Common myeloid progenitor, CD34-positive (primary cell): ENCODE results near the gene FNDC7.

ENCODE experiments used
- CTCF ChIA-PET: fragments of 350-600 bp; sonication (Branson Sonifier 250); formaldehyde crosslinking; loops from one replicate; lab custom pipeline; 2021; ENCODE audit warnings: antibody characterized with exemption; lab: Charles Lee
- POLR2A ChIA-PET: fragments of 350-600 bp; sonication (Branson Sonifier 250); formaldehyde crosslinking; loops from one replicate; lab custom pipeline; 2021; ENCODE audit warnings: antibody characterized with exemption; lab: Charles Lee
- DNase-seq, 3 donors: peaks; one replicate each; pipeline versions ENCODE4 v3.0.0 to v3.0.0-alpha.2; 2013
- H3K27ac ChIP-seq, 2 experiments: 1 replicate in 1 of 2; 2 replicates in 1 of 2; pipeline ENCODE4 v1.7.0; 2013; ENCODE audit warnings: inconsistent platforms in 2 of 2, low read length in 2 of 2, mild to moderate bottlenecking in 2 of 2, low read depth in 1 of 2, moderate library complexity in 1 of 2; ENCODE audit not compliant: severe bottlenecking in 2 of 2, insufficient read depth in 1 of 2, poor library complexity in 1 of 2
- H3K27me3 ChIP-seq, 5 experiments: replicated peaks in 2 of 5; 1 replicate in 3 of 5; 2 replicates in 2 of 5; pipeline versions ENCODE4 v1.6.1 to v1.7.0; 2013; ENCODE audit warnings: low read length in 4 of 5, mild to moderate bottlenecking in 2 of 5, moderate library complexity in 2 of 5, inconsistent platforms in 1 of 5; ENCODE audit not compliant: insufficient read depth in 5 of 5, control insufficient read depth in 4 of 5
- H3K36me3 ChIP-seq, 4 experiments: 1 replicate in 2 of 4; 2 replicates in 2 of 4; pipeline versions ENCODE4 v1.6.1 to v1.7.0; 2013; ENCODE audit warnings: low read length in 3 of 4, control low read depth in 1 of 4, mild to moderate bottlenecking in 1 of 4; ENCODE audit not compliant: control insufficient read depth in 4 of 4, insufficient read depth in 4 of 4
- H3K4me1 ChIP-seq, 4 experiments: 1 replicate in 3 of 4; 2 replicates in 1 of 4; pipeline versions ENCODE4 v1.6.1 to v1.7.1; 2013; ENCODE audit warnings: low read length in 3 of 4, mild to moderate bottlenecking in 3 of 4, control low read depth in 1 of 4, inconsistent platforms in 1 of 4, moderate library complexity in 1 of 4; ENCODE audit not compliant: control insufficient read depth in 4 of 4, insufficient read depth in 4 of 4; ENCODE audit errors: control extremely low read depth in 1 of 4
- H3K4me3 ChIP-seq, 7 experiments: 1 replicate in 4 of 7; 2 replicates in 3 of 7; pipeline versions ENCODE4 v1.5.1 to v1.7.0; 2013; ENCODE audit warnings: mild to moderate bottlenecking in 7 of 7, low read length in 6 of 7, moderate library complexity in 6 of 7, inconsistent platforms in 2 of 7, low read depth in 2 of 7, control low read depth in 1 of 7; ENCODE audit not compliant: insufficient read depth in 4 of 7, control insufficient read depth in 1 of 7; ENCODE audit errors: extremely low read depth in 1 of 7
- H3K9me3 ChIP-seq, 5 experiments: 1 replicate in 4 of 5; 2 replicates in 1 of 5; pipeline versions ENCODE4 v1.6.1 to v1.7.1; 2013; ENCODE audit warnings: low read length in 4 of 5, mild to moderate bottlenecking in 2 of 5, inconsistent platforms in 1 of 5, low read depth in 1 of 5, moderate library complexity in 1 of 5; ENCODE audit not compliant: control insufficient read depth in 4 of 5, insufficient read depth in 2 of 5; ENCODE audit errors: control extremely low read depth in 1 of 5
- WGBS: methylation state at CpG from one replicate; pipeline ENCODE4 v1.1.5; 2013; ENCODE audit not compliant: insufficient coverage; 5-methylcytosine and 5-hydroxymethylcytosine counted together

FNDC7 gene

DNA sequence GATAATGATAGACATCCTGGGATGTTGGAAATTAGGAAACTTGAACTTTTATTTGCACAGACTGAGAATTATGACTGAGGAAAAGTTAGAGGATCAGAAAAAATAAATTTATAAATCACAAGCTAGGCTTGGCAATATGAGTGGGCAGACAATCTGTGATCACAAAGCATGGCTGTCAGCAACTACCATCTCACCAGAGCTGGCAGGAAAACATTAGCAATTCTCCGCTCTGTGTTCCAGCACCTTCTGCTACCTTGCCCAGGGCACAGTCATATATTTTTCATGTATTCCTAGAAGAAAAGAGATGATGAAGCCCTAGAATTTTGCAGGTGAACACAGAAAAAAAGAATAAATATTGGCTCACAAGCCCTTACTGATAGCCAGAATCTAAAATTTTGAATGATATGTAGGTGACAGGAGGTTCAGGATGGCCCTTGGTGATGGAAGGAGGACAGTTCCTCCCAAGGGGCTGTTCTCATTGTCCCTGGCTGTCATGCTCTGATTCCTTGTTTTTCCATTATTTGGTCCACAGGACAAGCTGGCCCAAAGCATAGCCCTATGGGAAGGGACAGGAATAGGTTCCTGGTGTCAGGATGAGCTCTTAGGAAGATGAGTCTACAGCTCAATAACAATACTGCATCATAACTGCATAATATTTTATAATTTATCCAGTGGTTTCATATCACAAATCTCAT, 21.6 kb downstream of the FNDC7 start:
- CTCF ChIA-PET, result no interaction called here

GRCh38 chr1:108742253-108742652, 29.5 kb downstream of the FNDC7 start:
- H3K9me3 ChIP-seq, result no peaks in the 10 kb centered on the region
- WGBS, result 98% methylated on average over 4 of the region's 6 CpGs
- H3K27me3 ChIP-seq, result no peaks in the 10 kb centered on the region
- H3K4me3 ChIP-seq, result no peak overlapping the region
- H3K27ac ChIP-seq, result no peak overlapping the region
- no peak for DNase-seq
- ChIA-PET CTCF (no interaction called here), POLR2A (no interaction called here)
- H3K4me1 ChIP-seq, result peaks cover 0 to 2% (median under 1%) of the 10 kb centered on the region in 4 experiments
- H3K36me3 ChIP-seq, result no peaks in the 10 kb centered on the region

More for the DNA sequence above, 21.6 kb downstream of the FNDC7 start:
- Histone ChIP-seq H3K36me3 (no peaks in the 10 kb centered on the region), H3K9me3 (no peaks in the 10 kb centered on the region), H3K4me1 (no peaks in the 10 kb centered on the region), H3K27ac (no peak overlapping the region), H3K27me3 (peaks cover 0 to 2% (median 0%) of the 10 kb centered on the region in 5 experiments), H3K4me3 (no peak overlapping the region)
- POLR2A ChIA-PET, result no interaction called here
- no CpG with 5 or more reads among the region's 1 CpG for WGBS
- no peak for DNase-seq

- H3K27me3 ChIP-seq, result no peaks in the 10 kb centered on the region
- H3K9me3 ChIP-seq, result no peaks in the 10 kb centered on the region
- H3K27ac ChIP-seq, result peak overlapping the region in 1 of 2 experiments; percentile 94
- ChIA-PET CTCF (interaction anchor here (1.3 to 2.4 kb wide), 3 partner anchors 9 to 54 kb away, joined by 4 to 9 read pairs (median 4); partner anchors contain the start of gene PRPF38B), POLR2A (no interaction called here)
- no peak for DNase-seq
- H3K4me1 ChIP-seq, result peaks cover 8 to 23% (median 12%) of the 10 kb centered on the region in 4 experiments
- peaks cover 0 to 5% (median 1%) of the 10 kb centered on the region in 4 experiments for H3K36me3 ChIP-seq
- 57% methylated on average over 3 of the region's 3 CpGs for WGBS
- H3K4me3 ChIP-seq, result peak overlapping the region in 2 of 7 experiments; percentile 97 to 98
Measured at GRCh38 chr1:108745980-108746381, 33.3 kb downstream of the FNDC7 start.

- Histone ChIP-seq H3K9me3 (no peaks in the 10 kb centered on the region), H3K4me1 (peaks cover 8 to 23% (median 12%) of the 10 kb centered on the region in 4 experiments), H3K36me3 (peaks cover 0 to 5% (median 1%) of the 10 kb centered on the region in 4 experiments), H3K27me3 (no peaks in the 10 kb centered on the region), H3K4me3 (peak within 1 kb of the TSS; percentile 82 to 98 (median 93)), H3K27ac (peak within 1 kb of the TSS; percentile 85 to 94)
- CTCF ChIA-PET, result interaction anchor here (1.3 kb wide), 1 partner anchor 42 kb away, joined by 4 read pairs; no protein-coding TSS in a partner anchor
- under 1% methylated on average over 61 of the region's 75 CpGs for WGBS
- POLR2A ChIA-PET, result interaction anchor here (0.7 kb wide), 1 partner anchor 54 kb away, joined by 3 read pairs; the partner anchor contains the start of gene PRPF38B
- peak; percentile 98 to 99 (median 99) for DNase-seq
Measured at GRCh38 chr1:108746382-108747170, 33.9 kb downstream of the FNDC7 start, which contains the start of gene STXBP3. Gene STXBP3 (plus strand): TSS chr1:108746674. CDS start chr1:108746738, 64 bp downstream.

DNA sequence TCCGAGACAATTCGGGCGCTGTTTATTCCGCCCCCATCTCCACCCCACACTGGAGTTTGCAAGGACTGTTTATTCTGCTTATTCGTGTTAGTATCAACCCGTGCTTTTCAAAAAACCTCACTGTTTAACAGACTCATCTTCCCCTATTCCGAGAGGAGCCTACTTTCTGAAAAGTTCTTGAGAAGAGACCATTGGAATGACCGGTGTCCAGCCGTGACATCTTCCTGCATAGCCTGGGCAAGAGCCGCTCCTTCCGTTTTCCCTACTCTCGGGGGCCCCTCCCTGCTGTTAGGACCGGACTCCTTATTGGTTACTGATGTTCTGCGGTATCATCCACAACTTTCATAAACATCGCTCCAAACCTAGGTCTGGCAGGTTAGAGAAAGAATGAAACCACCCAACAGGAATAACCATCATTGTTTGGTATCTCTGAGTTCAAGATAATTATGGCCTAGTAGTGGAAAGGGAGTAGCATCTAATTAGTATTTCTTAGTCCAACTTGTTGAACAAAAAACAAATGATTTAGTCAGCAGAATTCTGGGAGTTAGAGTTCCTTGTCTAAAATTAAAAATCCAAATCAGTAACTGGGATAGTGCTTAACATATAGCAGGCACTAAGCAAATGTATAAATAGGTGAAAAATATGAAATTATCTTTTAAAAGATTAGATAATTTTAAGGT, 34.6 kb downstream of the FNDC7 start:
- H3K9me3 ChIP-seq, result no peaks in the 10 kb centered on the region
- POLR2A ChIA-PET, result interaction anchor here (0.7 kb wide), 1 partner anchor 55 kb away, joined by 3 read pairs; the partner anchor contains the start of gene PRPF38B
- WGBS, result 0% methylated on average over 8 of the region's 15 CpGs
- peak overlapping the region; percentile 82 to 98 (median 93) for H3K4me3 ChIP-seq
- peak; percentile 52 to 78 (median 75) for DNase-seq
- H3K4me1 ChIP-seq, result peaks cover 8 to 23% (median 12%) of the 10 kb centered on the region in 4 experiments
- H3K27me3 ChIP-seq, result no peaks in the 10 kb centered on the region
- CTCF ChIA-PET, result no interaction called here
- H3K36me3 ChIP-seq, result peaks cover 0 to 8% (median 3%) of the 10 kb centered on the region in 4 experiments
- peak overlapping the region; percentile 85 to 94 for H3K27ac ChIP-seq

DNA sequence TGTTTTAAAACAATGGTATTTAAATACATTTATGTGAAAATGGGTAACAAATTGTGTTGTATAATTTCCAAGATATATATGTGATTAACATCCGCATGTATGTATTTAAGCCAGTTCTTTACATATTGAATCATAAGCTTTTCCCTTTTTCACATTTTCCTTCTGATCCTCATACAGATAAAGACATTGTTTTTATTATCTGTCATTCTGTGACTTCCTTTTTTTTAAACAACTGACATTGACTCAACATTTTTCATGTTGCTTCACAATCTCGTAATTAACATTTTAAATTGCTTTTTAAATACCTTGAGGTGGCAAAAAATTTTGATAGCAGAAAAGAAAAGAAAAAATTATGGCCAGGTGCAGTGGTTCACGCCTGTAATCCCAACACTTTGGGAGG, 35.2 kb downstream of the FNDC7 start:
- no peaks in the 10 kb centered on the region for H3K9me3 ChIP-seq
- peaks cover 8 to 23% (median 12%) of the 10 kb centered on the region in 4 experiments for H3K4me1 ChIP-seq
- H3K36me3 ChIP-seq, result peaks cover 0 to 14% (median 7%) of the 10 kb centered on the region in 4 experiments
- DNase-seq, result peak; percentile 29 to 68 (median 61)
- ChIA-PET CTCF (no interaction called here), POLR2A (no interaction called here)
- WGBS, result 80% methylated on average over 1 of the region's 3 CpGs
- no peaks in the 10 kb centered on the region for H3K27me3 ChIP-seq
- H3K27ac ChIP-seq, result peak overlapping the region; percentile 85 to 94
- H3K4me3 ChIP-seq, result peak overlapping the region in 6 of 7 experiments; percentile 85 to 98 (median 95)
